H1 (cell line): ENCODE results near the gene TBC1D4. TPM values are rescaled to one million over a fixed set of nuclear protein-coding genes. Genes with fewer than 3 reads are reported as not detected.

Source experiments
- EZH2 ChIP-seq: fragments of 200-600 bp; sonication (generic); IDR thresholded peaks from 2 replicates; pipeline ENCODE4 v1.7.1; 2012; ENCODE audit warnings: low read depth, mild to moderate bottlenecking, moderate library complexity, low read length, inconsistent platforms; ENCODE audit not compliant: severe bottlenecking
- FOSL1 ChIP-seq: IDR thresholded peaks from 2 replicates; pipeline ENCODE4 v1.6.1; 2011; ENCODE audit warnings: mild to moderate bottlenecking, low read depth, low read length, moderate library complexity; ENCODE audit not compliant: insufficient read depth
- KDM1A ChIP-seq: fragments of 200-600, 300-600 bp; sonication (generic); IDR thresholded peaks from 2 replicates; pipeline ENCODE4 v1.7.1; 2016; ENCODE audit warnings: mild to moderate bottlenecking, low read length, borderline replicate concordance
- RFX5 ChIP-seq: IDR thresholded peaks from 2 replicates; pipeline ENCODE4 v1.6.1; 2011; ENCODE audit warnings: low read depth, low read length, improper control_type of control experiment, borderline replicate concordance
- polyA plus RNA-seq, 7 experiments: library from polyadenylated mRNA; depleted of rRNA in 3 of 7; stranded (reverse) in 5 of 7; unstranded in 2 of 7; fragments of >200 nt in 5 of 7; fragments of 200-250 nt in 2 of 7; gene quantifications; 1 replicate in 5 of 7; 2 replicates in 1 of 7; 4 replicates in 1 of 7; pipeline versions ENCODE4 v1.2.1 to v1.2.3, GENCODE V29; 2011 to 2013; ENCODE audit warnings: missing spikeins in 2 of 7, mixed read lengths in 2 of 7
- total RNA-seq: library from RNA; stranded (reverse); fragmentation: NEBNext Ultra II Directional; extraction: Animal tissue kit (Norgen Biotek cat#: 25700); gene quantifications from 2 replicates; pipeline ENCODE4 v1.2.1, GENCODE V29; 2021

TBC1D4 gene
- total and polyA plus RNA-seq, 2 of the 8 experiments (the other 6 are each of a cell fraction or from before 2014, with no cell fraction given) = 16.7 to 39.0 TPM

- no peak for TF ChIP-seq KDM1A
- TF ChIP-seq RFX5 = no peak
- no peak for TF ChIP-seq EZH2
- no peak for TF ChIP-seq FOSL1
These were observed 108.0 kb downstream of the TBC1D4 start (continued) for GRCh38 chr13:75373988-75374387.
